Peyer's patch (tissue), 4 donors: ENCODE measurements around the gene TAF7L. TPM values are rescaled to one million over a fixed set of nuclear protein-coding genes. Genes with fewer than 3 reads are reported as not detected.

Experiments used
- DNase-seq, 3 donors: peaks; one replicate each; pipeline ENCODE4 v3.0.0-alpha.2; 2017 to 2019
- H3K27ac ChIP-seq, 4 donors: fragments of 200-600 bp; sonication (generic); one replicate each; pipeline ENCODE4 v1.5.1; 2016 to 2019
- H3K27me3 ChIP-seq, 2 donors: fragments of 200-600 bp; sonication (generic); one replicate each; pipeline ENCODE4 v1.5.1; 2019
- H3K36me3 ChIP-seq, 3 donors: fragments of 200-600 bp; sonication (generic); one replicate each; pipeline ENCODE4 v1.5.1; 2016 to 2019
- H3K4me1 ChIP-seq, 4 donors: fragments of 200-600 bp; sonication (generic); one replicate each; pipeline ENCODE4 v1.5.1; 2016 to 2019
- H3K4me3 ChIP-seq, 4 donors: fragments of 200-600 bp; sonication (generic); 1 replicate in 3 of 4; 2 replicates in 1 of 4; pipeline ENCODE4 v1.5.1; 2016 to 2019; ENCODE audit warnings: mild to moderate bottlenecking in 1 of 4
- H3K9me3 ChIP-seq, 4 donors: fragments of 200-600 bp; sonication (generic); one replicate each; pipeline ENCODE4 v1.5.1; 2016 to 2019; ENCODE audit warnings: mild to moderate bottlenecking in 1 of 4
- POLR2A ChIP-seq, 2 donors: fragments of 450-650 bp; IDR thresholded peaks; one replicate each; pipeline ENCODE4 v1.5.1; 2017; ENCODE audit warnings: antibody characterized with exemption in 2 of 2, mild to moderate bottlenecking in 2 of 2, moderate library complexity in 2 of 2
- total RNA-seq, 4 donors: library from RNA; depleted of rRNA; stranded (reverse); fragments of >200 nt; gene quantifications; one replicate each; pipeline ENCODE4 v1.1.0, GENCODE V29; 2016
- TF ChIP-seq, protein P1 (sequence below), 6 experiments: fragments of 450-650 bp in 4 of 6; fragments of 200-600 bp in 2 of 6; sonication (generic) in 1 of 6; IDR thresholded peaks; one replicate each; pipeline ENCODE4 v1.5.1; 2017 to 2019; ENCODE audit warnings: antibody characterized with exemption in 6 of 6, mild to moderate bottlenecking in 3 of 6, moderate library complexity in 1 of 6

TAF7L gene
- total RNA-seq, 4 donors from 2014 or later: not detected

- TF ChIP-seq, protein P1, sequence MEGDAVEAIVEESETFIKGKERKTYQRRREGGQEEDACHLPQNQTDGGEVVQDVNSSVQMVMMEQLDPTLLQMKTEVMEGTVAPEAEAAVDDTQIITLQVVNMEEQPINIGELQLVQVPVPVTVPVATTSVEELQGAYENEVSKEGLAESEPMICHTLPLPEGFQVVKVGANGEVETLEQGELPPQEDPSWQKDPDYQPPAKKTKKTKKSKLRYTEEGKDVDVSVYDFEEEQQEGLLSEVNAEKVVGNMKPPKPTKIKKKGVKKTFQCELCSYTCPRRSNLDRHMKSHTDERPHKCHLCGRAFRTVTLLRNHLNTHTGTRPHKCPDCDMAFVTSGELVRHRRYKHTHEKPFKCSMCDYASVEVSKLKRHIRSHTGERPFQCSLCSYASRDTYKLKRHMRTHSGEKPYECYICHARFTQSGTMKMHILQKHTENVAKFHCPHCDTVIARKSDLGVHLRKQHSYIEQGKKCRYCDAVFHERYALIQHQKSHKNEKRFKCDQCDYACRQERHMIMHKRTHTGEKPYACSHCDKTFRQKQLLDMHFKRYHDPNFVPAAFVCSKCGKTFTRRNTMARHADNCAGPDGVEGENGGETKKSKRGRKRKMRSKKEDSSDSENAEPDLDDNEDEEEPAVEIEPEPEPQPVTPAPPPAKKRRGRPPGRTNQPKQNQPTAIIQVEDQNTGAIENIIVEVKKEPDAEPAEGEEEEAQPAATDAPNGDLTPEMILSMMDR (IDR thresholded peaks at IDR 0.05): no peak
- TF ChIP-seq POLR2A (IDR thresholded peaks at IDR 0.05): no peak
- no peaks in the 10 kb centered on the region for H3K9me3 ChIP-seq
- H3K4me1 ChIP-seq: no peaks in the 10 kb centered on the region
- H3K4me3 ChIP-seq: no peak overlapping the region
- DNase-seq: no peak
- H3K27ac ChIP-seq: no peak overlapping the region
- H3K36me3 ChIP-seq: no peaks in the 10 kb centered on the region
- H3K27me3 ChIP-seq: no peaks in the 10 kb centered on the region
Measured at GRCh38 chrX:101258259-101258581, 32.9 kb downstream of the TAF7L start.

DNA sequence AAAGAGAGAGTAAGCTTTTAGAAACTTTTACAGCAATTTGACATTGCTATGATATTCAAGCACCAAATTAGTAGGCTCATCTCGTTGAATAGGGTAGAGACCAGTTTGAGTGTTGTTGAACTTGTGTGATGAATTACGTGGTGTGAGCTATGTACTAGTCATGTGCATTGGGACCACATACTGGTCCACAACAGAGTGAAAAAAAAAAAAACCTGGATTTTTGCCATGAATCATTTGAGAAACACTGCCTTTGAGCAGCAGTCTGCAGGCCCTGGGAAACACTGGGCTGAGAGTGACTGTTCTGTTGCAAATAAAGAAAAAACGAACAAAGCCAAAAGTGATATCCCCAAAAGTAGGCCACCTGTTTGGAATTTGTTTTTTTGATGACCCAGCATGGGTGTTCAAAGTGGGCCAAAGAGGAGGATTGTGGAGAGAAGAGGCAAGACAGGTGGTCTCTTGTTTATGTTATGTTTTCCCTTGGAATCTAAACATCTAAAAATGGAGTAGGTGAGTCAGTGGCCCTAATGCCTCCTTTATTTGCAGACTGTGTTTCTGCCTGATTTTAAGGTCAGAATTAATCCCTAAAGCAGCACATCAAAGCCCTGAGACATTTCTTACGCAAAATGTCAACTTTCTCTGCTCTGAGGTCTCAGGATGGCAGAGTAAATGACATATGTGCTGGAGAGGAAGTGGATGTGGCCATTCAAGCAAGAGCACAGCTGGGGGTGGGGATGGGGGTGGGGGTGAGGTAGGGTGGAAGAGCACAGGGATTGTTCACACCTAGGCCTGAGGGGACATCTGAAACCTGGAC is 33.5 kb downstream of the TAF7L start:
- Histone ChIP-seq H3K27ac (no peak overlapping the region), H3K9me3 (no peaks in the 10 kb centered on the region), H3K4me3 (no peak overlapping the region), H3K27me3 (no peaks in the 10 kb centered on the region), H3K36me3 (no peaks in the 10 kb centered on the region), H3K4me1 (no peaks in the 10 kb centered on the region)
- no peak for DNase-seq
- no peak for TF ChIP-seq POLR2A (IDR thresholded peaks at IDR 0.05)
- TF ChIP-seq, protein P1 (IDR thresholded peaks at IDR 0.05): no peak

DNA sequence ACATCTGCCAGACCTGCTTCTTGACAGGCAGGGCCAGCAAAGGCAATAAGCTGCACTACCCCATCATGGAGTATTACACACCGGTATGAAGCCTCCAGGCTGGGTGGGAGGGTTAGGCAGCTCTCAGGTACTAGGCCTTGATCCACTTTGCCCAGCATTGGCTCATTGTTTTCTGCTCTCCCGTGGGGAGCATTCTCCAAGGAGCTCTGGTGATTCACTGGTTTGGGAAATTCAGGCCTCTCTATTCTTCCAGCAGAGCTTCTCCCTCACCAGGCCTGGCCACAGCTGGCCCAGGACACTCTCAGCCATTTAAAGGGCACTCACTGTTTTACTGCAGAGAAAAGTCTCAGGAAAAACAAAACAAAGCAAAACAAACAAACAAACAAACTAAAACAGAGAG is 38.5 kb downstream of the TAF7L start:
- DNase-seq: no peak
- Histone ChIP-seq H3K4me1 (no peaks in the 10 kb centered on the region), H3K27me3 (no peaks in the 10 kb centered on the region), H3K4me3 (no peak overlapping the region), H3K27ac (no peak overlapping the region), H3K36me3 (no peaks in the 10 kb centered on the region), H3K9me3 (no peaks in the 10 kb centered on the region)
- no peak for TF ChIP-seq POLR2A (IDR thresholded peaks at IDR 0.05)
- TF ChIP-seq, protein P1 (IDR thresholded peaks at IDR 0.05): no peak

DNA sequence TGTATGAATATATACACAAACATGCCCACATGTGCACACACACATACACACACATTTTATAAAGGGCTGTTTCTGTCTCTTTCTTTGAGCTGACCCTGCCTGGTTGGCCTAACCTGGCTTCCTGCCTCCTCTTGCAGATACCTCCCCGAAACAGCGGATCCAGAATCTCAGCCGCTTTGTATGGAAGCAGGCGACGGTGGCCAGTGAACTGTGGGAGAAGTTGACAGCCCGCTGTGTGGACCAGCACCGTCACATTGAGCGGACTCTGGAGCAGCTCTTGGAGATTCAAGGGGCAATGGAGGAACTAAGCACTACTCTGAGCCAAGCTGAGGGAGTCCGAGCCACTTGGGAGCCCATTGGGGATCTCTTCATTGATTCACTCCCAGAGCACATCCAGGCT is 49.6 kb downstream of the TAF7L start:
- Histone ChIP-seq H3K36me3 (no peaks in the 10 kb centered on the region), H3K4me3 (no peak overlapping the region), H3K27me3 (no peaks in the 10 kb centered on the region), H3K4me1 (no peaks in the 10 kb centered on the region), H3K9me3 (no peaks in the 10 kb centered on the region), H3K27ac (no peak overlapping the region)
- DNase-seq: no peak
- TF ChIP-seq, protein P1 (IDR thresholded peaks at IDR 0.05): no peak
- TF ChIP-seq POLR2A (IDR thresholded peaks at IDR 0.05): no peak

DNA sequence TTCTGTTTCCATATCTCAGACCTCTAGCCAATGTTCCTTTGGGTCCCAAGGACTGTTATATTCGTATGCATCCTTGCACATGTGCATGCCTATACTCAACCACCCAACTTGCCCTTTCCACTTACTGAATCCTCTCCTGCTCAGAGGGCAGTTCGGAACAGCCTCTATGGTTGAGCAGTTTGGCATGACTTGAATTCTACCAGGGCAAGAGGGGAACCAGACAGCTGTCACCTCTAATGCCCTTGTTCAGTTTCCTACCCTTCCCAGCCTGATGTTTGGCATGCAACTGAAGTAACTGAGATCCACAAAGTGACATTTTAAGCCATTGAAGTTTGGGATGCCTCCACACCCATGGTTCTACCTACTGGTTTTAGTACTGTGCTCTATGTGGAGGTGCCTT is 54.1 kb downstream of the TAF7L start:
- Histone ChIP-seq H3K4me1 (no peaks in the 10 kb centered on the region), H3K27ac (no peak overlapping the region), H3K9me3 (no peaks in the 10 kb centered on the region), H3K4me3 (no peak overlapping the region), H3K27me3 (no peaks in the 10 kb centered on the region), H3K36me3 (no peaks in the 10 kb centered on the region)
- TF ChIP-seq, protein P1 (IDR thresholded peaks at IDR 0.05): no peak
- TF ChIP-seq POLR2A (IDR thresholded peaks at IDR 0.05): no peak
- DNase-seq: no peak
